Measurements from ENCODE around the gene KEL. TPM values are rescaled to one million over a fixed set of nuclear protein-coding genes. Genes with fewer than 3 reads are reported as not detected.

The KEL gene
- total RNA-seq, 1 experiment from 2014 or later = not detected

- Histone ChIP-seq H3K36me3 (ENCODE audit: insufficient read depth, low read length) (no peaks in the 10 kb centered on the region), H4K20me1 (ENCODE audit: insufficient read depth, low read depth, low read length) (no peaks in the 10 kb centered on the region), H2AFZ (ENCODE audit: low read length) (no peak overlapping the region), H3K27me3 (ENCODE audit: low read length) (no peaks in the 10 kb centered on the region), H3K4me2 (ENCODE audit: low read depth, low read length, poor library complexity, severe bottlenecking) (no peak overlapping the region), H3K9ac (ENCODE audit: low read length) (no peak overlapping the region), H3K79me2 (ENCODE audit: low read length) (no peaks in the 10 kb centered on the region), H3K4me3 (ENCODE audit: low read length) (no peak overlapping the region), H3K27ac (ENCODE audit: low read length) (no peak overlapping the region), H3K9me2 (replicated peaks; ENCODE audit: insufficient read depth, low read length) (no peaks in the 10 kb centered on the region), H3K4me1 (ENCODE audit: low read length) (no peaks in the 10 kb centered on the region), H3K9me3 (ENCODE audit: low read length) (no peaks in the 10 kb centered on the region)
- DNase-seq = peak; percentile 32
Observed at GRCh38 chr7:142916508-142916907, 45.7 kb downstream of the KEL start.

GRCh38 chr7:142915315-142915714 is 46.8 kb downstream of the KEL start:
- Histone ChIP-seq H2AFZ (ENCODE audit: low read length) (no peak overlapping the region), H4K20me1 (ENCODE audit: insufficient read depth, low read depth, low read length) (no peaks in the 10 kb centered on the region), H3K79me2 (ENCODE audit: low read length) (no peaks in the 10 kb centered on the region), H3K9me3 (ENCODE audit: low read length) (no peaks in the 10 kb centered on the region), H3K9ac (ENCODE audit: low read length) (no peak overlapping the region), H3K27me3 (ENCODE audit: low read length) (no peaks in the 10 kb centered on the region), H3K9me2 (replicated peaks; ENCODE audit: insufficient read depth, low read length) (no peaks in the 10 kb centered on the region), H3K27ac (ENCODE audit: low read length) (no peak overlapping the region), H3K4me1 (ENCODE audit: low read length) (no peaks in the 10 kb centered on the region), H3K4me3 (ENCODE audit: low read length) (no peak overlapping the region), H3K4me2 (ENCODE audit: low read depth, low read length, poor library complexity, severe bottlenecking) (no peak overlapping the region), H3K36me3 (ENCODE audit: insufficient read depth, low read length) (no peaks in the 10 kb centered on the region)
- peak; percentile 31 for DNase-seq

GRCh38 chr7:142914121-142914520 is 48.0 kb downstream of the KEL start:
- H3K9ac ChIP-seq (ENCODE audit: low read length) = no peak overlapping the region
- peak; percentile 2 for DNase-seq
- H3K9me3 ChIP-seq (ENCODE audit: low read length) = no peaks in the 10 kb centered on the region
- H3K4me1 ChIP-seq (ENCODE audit: low read length) = no peaks in the 10 kb centered on the region
- no peaks in the 10 kb centered on the region for H4K20me1 ChIP-seq (ENCODE audit: insufficient read depth, low read depth, low read length)
- no peak overlapping the region for H3K4me2 ChIP-seq (ENCODE audit: low read depth, low read length, poor library complexity, severe bottlenecking)
- H3K4me3 ChIP-seq (ENCODE audit: low read length) = no peak overlapping the region
- no peak overlapping the region for H3K27ac ChIP-seq (ENCODE audit: low read length)
- no peaks in the 10 kb centered on the region for H3K79me2 ChIP-seq (ENCODE audit: low read length)
- no peaks in the 10 kb centered on the region for H3K9me2 ChIP-seq (replicated peaks; ENCODE audit: insufficient read depth, low read length)
- no peaks in the 10 kb centered on the region for H3K36me3 ChIP-seq (ENCODE audit: insufficient read depth, low read length)
- no peaks in the 10 kb centered on the region for H3K27me3 ChIP-seq (ENCODE audit: low read length)
- no peak overlapping the region for H2AFZ ChIP-seq (ENCODE audit: low read length)

GRCh38 chr7:142913566-142913965 is 48.6 kb downstream of the KEL start:
- H3K9ac ChIP-seq (ENCODE audit: low read length) = no peak overlapping the region
- no peak for DNase-seq
- H3K27me3 ChIP-seq (ENCODE audit: low read length) = no peaks in the 10 kb centered on the region
- no peaks in the 10 kb centered on the region for H3K9me2 ChIP-seq (replicated peaks; ENCODE audit: insufficient read depth, low read length)
- no peaks in the 10 kb centered on the region for H3K4me1 ChIP-seq (ENCODE audit: low read length)
- no peaks in the 10 kb centered on the region for H3K79me2 ChIP-seq (ENCODE audit: low read length)
- no peak overlapping the region for H3K27ac ChIP-seq (ENCODE audit: low read length)
- no peaks in the 10 kb centered on the region for H4K20me1 ChIP-seq (ENCODE audit: insufficient read depth, low read depth, low read length)
- H3K9me3 ChIP-seq (ENCODE audit: low read length) = no peaks in the 10 kb centered on the region
- no peak overlapping the region for H3K4me2 ChIP-seq (ENCODE audit: low read depth, low read length, poor library complexity, severe bottlenecking)
- no peaks in the 10 kb centered on the region for H3K36me3 ChIP-seq (ENCODE audit: insufficient read depth, low read length)
- H3K4me3 ChIP-seq (ENCODE audit: low read length) = no peak overlapping the region
- H2AFZ ChIP-seq (ENCODE audit: low read length) = no peak overlapping the region

GRCh38 chr7:142913051-142913450 is 49.1 kb downstream of the KEL start:
- Histone ChIP-seq H3K36me3 (ENCODE audit: insufficient read depth, low read length) (no peaks in the 10 kb centered on the region), H3K79me2 (ENCODE audit: low read length) (no peaks in the 10 kb centered on the region), H3K9me3 (ENCODE audit: low read length) (no peaks in the 10 kb centered on the region), H3K9me2 (replicated peaks; ENCODE audit: insufficient read depth, low read length) (no peaks in the 10 kb centered on the region), H3K27me3 (ENCODE audit: low read length) (no peaks in the 10 kb centered on the region), H3K4me2 (ENCODE audit: low read depth, low read length, poor library complexity, severe bottlenecking) (no peak overlapping the region), H4K20me1 (ENCODE audit: insufficient read depth, low read depth, low read length) (no peaks in the 10 kb centered on the region), H3K27ac (ENCODE audit: low read length) (no peak overlapping the region), H2AFZ (ENCODE audit: low read length) (no peak overlapping the region), H3K9ac (ENCODE audit: low read length) (no peak overlapping the region), H3K4me1 (ENCODE audit: low read length) (no peaks in the 10 kb centered on the region), H3K4me3 (ENCODE audit: low read length) (no peak overlapping the region)
- peak; percentile 37 for DNase-seq

GRCh38 chr7:142910481-142910880 is 51.7 kb downstream of the KEL start:
- no peaks in the 10 kb centered on the region for H3K9me3 ChIP-seq (ENCODE audit: low read length)
- H3K9me2 ChIP-seq (replicated peaks; ENCODE audit: insufficient read depth, low read length) = no peaks in the 10 kb centered on the region
- no peak overlapping the region for H3K9ac ChIP-seq (ENCODE audit: low read length)
- no peak overlapping the region for H2AFZ ChIP-seq (ENCODE audit: low read length)
- no peaks in the 10 kb centered on the region for H3K27me3 ChIP-seq (ENCODE audit: low read length)
- H3K36me3 ChIP-seq (ENCODE audit: insufficient read depth, low read length) = no peaks in the 10 kb centered on the region
- H4K20me1 ChIP-seq (ENCODE audit: insufficient read depth, low read depth, low read length) = no peaks in the 10 kb centered on the region
- no peak overlapping the region for H3K4me2 ChIP-seq (ENCODE audit: low read depth, low read length, poor library complexity, severe bottlenecking)
- H3K4me3 ChIP-seq (ENCODE audit: low read length) = no peak overlapping the region
- DNase-seq = no peak
- H3K79me2 ChIP-seq (ENCODE audit: low read length) = no peaks in the 10 kb centered on the region
- no peak overlapping the region for H3K27ac ChIP-seq (ENCODE audit: low read length)
- no peaks in the 10 kb centered on the region for H3K4me1 ChIP-seq (ENCODE audit: low read length)

GRCh38 chr7:142910031-142910433 is 52.1 kb downstream of the KEL start:
- Histone ChIP-seq H3K27ac (ENCODE audit: low read length) (no peak overlapping the region), H3K9me2 (replicated peaks; ENCODE audit: insufficient read depth, low read length) (no peaks in the 10 kb centered on the region), H3K27me3 (ENCODE audit: low read length) (no peaks in the 10 kb centered on the region), H3K9ac (ENCODE audit: low read length) (no peak overlapping the region), H3K36me3 (ENCODE audit: insufficient read depth, low read length) (no peaks in the 10 kb centered on the region), H3K9me3 (ENCODE audit: low read length) (no peaks in the 10 kb centered on the region), H2AFZ (ENCODE audit: low read length) (no peak overlapping the region), H3K4me1 (ENCODE audit: low read length) (no peaks in the 10 kb centered on the region), H3K4me2 (ENCODE audit: low read depth, low read length, poor library complexity, severe bottlenecking) (no peak overlapping the region), H3K4me3 (ENCODE audit: low read length) (no peak overlapping the region), H4K20me1 (ENCODE audit: insufficient read depth, low read depth, low read length) (no peaks in the 10 kb centered on the region), H3K79me2 (ENCODE audit: low read length) (no peaks in the 10 kb centered on the region)
- peak; percentile 39 for DNase-seq

GRCh38 chr7:142908921-142909890 is 53.0 kb downstream of the KEL start:
- peak; percentile 69 for DNase-seq
- Histone ChIP-seq H3K79me2 (ENCODE audit: low read length) (no peaks in the 10 kb centered on the region), H3K27ac (ENCODE audit: low read length) (no peak overlapping the region), H3K9ac (ENCODE audit: low read length) (no peak overlapping the region), H3K4me1 (ENCODE audit: low read length) (no peaks in the 10 kb centered on the region), H3K9me2 (replicated peaks; ENCODE audit: insufficient read depth, low read length) (no peaks in the 10 kb centered on the region), H3K27me3 (ENCODE audit: low read length) (no peaks in the 10 kb centered on the region; the same call in 1 of the 2 replicates), H3K36me3 (ENCODE audit: insufficient read depth, low read length) (no peaks in the 10 kb centered on the region), H3K9me3 (ENCODE audit: low read length) (no peaks in the 10 kb centered on the region), H3K4me3 (ENCODE audit: low read length) (no peak overlapping the region), H3K4me2 (ENCODE audit: low read depth, low read length, poor library complexity, severe bottlenecking) (no peak overlapping the region), H2AFZ (ENCODE audit: low read length) (no peak overlapping the region), H4K20me1 (ENCODE audit: insufficient read depth, low read depth, low read length) (no peaks in the 10 kb centered on the region)
